Breast epithelium (tissue), 3 donors: ENCODE measurements around the gene FAM168A.

Experiments used
- CTCF ChIP-seq, 3 donors: fragments of 450-650 bp; IDR thresholded peaks; one replicate each; pipeline ENCODE4 v1.5.1; 2016 to 2017; ENCODE audit warnings: antibody characterized with exemption in 3 of 3, mild to moderate bottlenecking in 3 of 3, moderate library complexity in 3 of 3
- POLR2A ChIP-seq: fragments of 450-650 bp; IDR thresholded peaks from one replicate; pipeline ENCODE4 v1.6.1; 2016; ENCODE audit warnings: antibody characterized with exemption, mild to moderate bottlenecking, moderate library complexity
- POLR2AphosphoS5 ChIP-seq, 3 donors: sonication (generic); formaldehyde crosslinking; IDR thresholded peaks; one replicate each; pipeline ENCODE4 v1.6.1; 2017; ENCODE audit warnings: antibody characterized with exemption in 3 of 3

- TF ChIP-seq CTCF (IDR thresholded peaks at IDR 0.05) (no peak), POLR2A (no peak), POLR2AphosphoS5 (IDR thresholded peaks at IDR 0.05) (no peak)
Measured at GRCh38 chr11:73430326-73430725, 167.6 kb downstream of the FAM168A start.
